ENCODE results near the gene FAM135A.

GRCh38 chr6:70421509-70421908 is 8.2 kb downstream of the FAM135A start:
- TF ChIP-seq POLR2A (IDR thresholded peaks at IDR 0.05) (no peak), CTCF (IDR thresholded peaks at IDR 0.05) (no peak)

All from testis (tissue), 2 donors.